HepG2 (cell line): ENCODE data around the gene NUTF2. TPM values are rescaled to one million over a fixed set of nuclear protein-coding genes. Genes with fewer than 3 reads are reported as not detected.

ENCODE experiments used
- ARID2 ChIP-seq: sonication (generic); formaldehyde crosslinking; IDR thresholded peaks from 2 replicates; pipeline ENCODE4 v1.8.1; 2022; ENCODE audit warnings: mild to moderate bottlenecking, missing genetic modification reagents, borderline replicate concordance
- GABPB1 ChIP-seq: IDR thresholded peaks from 2 replicates; pipeline ENCODE4 v1.6.1; 2016; ENCODE audit warnings: mild to moderate bottlenecking, missing genetic modification reagents, moderate library complexity, missing compliant biosample characterization
- NKX3-1 ChIP-seq: sonication (generic); formaldehyde crosslinking; IDR thresholded peaks from 2 replicates; pipeline ENCODE4 v1.5.0; 2020; ENCODE audit warnings: missing genetic modification reagents
- PAWR ChIP-seq: sonication (generic); formaldehyde crosslinking; IDR thresholded peaks from 2 replicates; pipeline ENCODE4 v1.4.0; 2020; ENCODE audit warnings: missing genetic modification reagents, mild to moderate bottlenecking, borderline replicate concordance
- SAFB2 ChIP-seq: sonication (generic); formaldehyde crosslinking; IDR thresholded peaks from 2 replicates; pipeline ENCODE4 v1.5.1; 2020; ENCODE audit warnings: missing genetic modification reagents, low read depth, mild to moderate bottlenecking, borderline replicate concordance
- SIX1 ChIP-seq: sonication (generic); formaldehyde crosslinking; IDR thresholded peaks from 2 replicates; pipeline ENCODE4 v1.4.0; 2020; ENCODE audit warnings: missing genetic modification reagents, borderline replicate concordance
- TIGD3 ChIP-seq: sonication (generic); formaldehyde crosslinking; IDR thresholded peaks from 2 replicates; pipeline ENCODE4 v1.5.1; 2020; ENCODE audit warnings: mild to moderate bottlenecking, missing genetic modification reagents, borderline replicate concordance
- ZBTB1 ChIP-seq: sonication (generic); formaldehyde crosslinking; IDR thresholded peaks from 2 replicates; pipeline ENCODE4 v1.4.0; 2020; ENCODE audit warnings: missing genetic modification reagents, borderline replicate concordance
- ZNF138 ChIP-seq: sonication (generic); formaldehyde crosslinking; IDR thresholded peaks from 2 replicates; pipeline ENCODE4 v1.5.0; 2020; ENCODE audit warnings: mild to moderate bottlenecking, low read depth, missing genetic modification reagents
- ZNF484 ChIP-seq: sonication (generic); formaldehyde crosslinking; IDR thresholded peaks from 2 replicates; pipeline ENCODE4 v1.5.1; 2020; ENCODE audit warnings: mild to moderate bottlenecking, low read depth, missing genetic modification reagents, borderline replicate concordance
- ZNF557 ChIP-seq: sonication (generic); formaldehyde crosslinking; IDR thresholded peaks from 2 replicates; pipeline ENCODE4 v1.4.0; 2020; ENCODE audit warnings: missing genetic modification reagents
- polyA plus RNA-seq, 8 experiments: library from polyadenylated mRNA; depleted of rRNA in 3 of 8; stranded (reverse) in 7 of 8; unstranded in 1 of 8; fragments of >200 nt; fragmentation: Illumina TruSeq in 4 of 8; extraction: Trizol in 4 of 8; gene quantifications; 2 replicates each; pipeline versions ENCODE4 v1.2.1 to v1.2.3, GENCODE V29; 2011 to 2016; ENCODE audit warnings: low read depth in 4 of 8, missing spikeins in 1 of 8, mixed read lengths in 1 of 8; ENCODE audit not compliant: insufficient read depth in 1 of 8
- total RNA-seq, 5 experiments: library from RNA; depleted of rRNA; stranded (reverse); fragments of >200 nt; fragmentation: Illumina TruSeq; extraction: Trizol; gene quantifications; 2 replicates each; pipeline ENCODE4 v1.2.3, GENCODE V29; 2016; ENCODE audit warnings: low read depth in 1 of 5
- TF ChIP-seq, protein P1 (sequence below): sonication (generic); formaldehyde crosslinking; IDR thresholded peaks from 2 replicates; pipeline ENCODE4 v1.4.0; 2020; ENCODE audit warnings: missing genetic modification reagents, borderline replicate concordance
- TF ChIP-seq, protein P2 (sequence below): sonication (generic); formaldehyde crosslinking; IDR thresholded peaks from 2 replicates; pipeline ENCODE4 v1.5.0; 2020; ENCODE audit warnings: mild to moderate bottlenecking, missing genetic modification reagents, moderate library complexity
- TF ChIP-seq, protein P3 (sequence below): sonication (generic); formaldehyde crosslinking; IDR thresholded peaks from 2 replicates; pipeline ENCODE4 v1.4.0; 2020; ENCODE audit warnings: missing genetic modification reagents, mild to moderate bottlenecking, borderline replicate concordance
- TF ChIP-seq, protein P4 (sequence below): sonication (generic); formaldehyde crosslinking; IDR thresholded peaks from 2 replicates; pipeline ENCODE4 v1.8.0; 2022; ENCODE audit warnings: mild to moderate bottlenecking, missing genetic modification reagents; ENCODE audit not compliant: insufficient replicate concordance

Gene NUTF2
- total and polyA plus RNA-seq, 2 of the 13 experiments (the other 11 are each of a cell fraction or from before 2014, with no cell fraction given) = 168 to 214 TPM

GRCh38 chr16:67806428-67807147, 40.1 kb upstream of the NUTF2 start, which contains the start of the genes RANBP10 and TSNAXIP1 (continued):
- TF ChIP-seq, protein P1, sequence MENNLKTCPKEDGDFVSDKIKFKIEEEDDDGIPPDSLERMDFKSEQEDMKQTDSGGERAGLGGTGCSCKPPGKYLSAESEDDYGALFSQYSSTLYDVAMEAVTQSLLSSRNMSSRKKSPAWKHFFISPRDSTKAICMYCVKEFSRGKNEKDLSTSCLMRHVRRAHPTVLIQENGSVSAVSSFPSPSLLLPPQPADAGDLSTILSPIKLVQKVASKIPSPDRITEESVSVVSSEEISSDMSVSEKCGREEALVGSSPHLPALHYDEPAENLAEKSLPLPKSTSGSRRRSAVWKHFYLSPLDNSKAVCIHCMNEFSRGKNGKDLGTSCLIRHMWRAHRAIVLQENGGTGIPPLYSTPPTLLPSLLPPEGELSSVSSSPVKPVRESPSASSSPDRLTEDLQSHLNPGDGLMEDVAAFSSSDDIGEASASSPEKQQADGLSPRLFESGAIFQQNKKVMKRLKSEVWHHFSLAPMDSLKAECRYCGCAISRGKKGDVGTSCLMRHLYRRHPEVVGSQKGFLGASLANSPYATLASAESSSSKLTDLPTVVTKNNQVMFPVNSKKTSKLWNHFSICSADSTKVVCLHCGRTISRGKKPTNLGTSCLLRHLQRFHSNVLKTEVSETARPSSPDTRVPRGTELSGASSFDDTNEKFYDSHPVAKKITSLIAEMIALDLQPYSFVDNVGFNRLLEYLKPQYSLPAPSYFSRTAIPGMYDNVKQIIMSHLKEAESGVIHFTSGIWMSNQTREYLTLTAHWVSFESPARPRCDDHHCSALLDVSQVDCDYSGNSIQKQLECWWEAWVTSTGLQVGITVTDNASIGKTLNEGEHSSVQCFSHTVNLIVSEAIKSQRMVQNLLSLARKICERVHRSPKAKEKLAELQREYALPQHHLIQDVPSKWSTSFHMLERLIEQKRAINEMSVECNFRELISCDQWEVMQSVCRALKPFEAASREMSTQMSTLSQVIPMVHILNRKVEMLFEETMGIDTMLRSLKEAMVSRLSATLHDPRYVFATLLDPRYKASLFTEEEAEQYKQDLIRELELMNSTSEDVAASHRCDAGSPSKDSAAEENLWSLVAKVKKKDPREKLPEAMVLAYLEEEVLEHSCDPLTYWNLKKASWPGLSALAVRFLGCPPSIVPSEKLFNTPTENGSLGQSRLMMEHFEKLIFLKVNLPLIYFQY (CRISPR knock-in tag) = no peak
- no peak for TF ChIP-seq ZNF557
- TF ChIP-seq ARID2 (CRISPR knock-in tag) = no peak
- TF ChIP-seq TIGD3 (CRISPR knock-in tag) = no peak; the same call in 1 of the 2 replicates
- TF ChIP-seq GABPB1 (CRISPR knock-in tag) = peak; percentile 94
- TF ChIP-seq ZNF484 (CRISPR knock-in tag) = no peak
- no peak; the same call in 1 of the 2 replicates for TF ChIP-seq SIX1
- TF ChIP-seq, protein P2, sequence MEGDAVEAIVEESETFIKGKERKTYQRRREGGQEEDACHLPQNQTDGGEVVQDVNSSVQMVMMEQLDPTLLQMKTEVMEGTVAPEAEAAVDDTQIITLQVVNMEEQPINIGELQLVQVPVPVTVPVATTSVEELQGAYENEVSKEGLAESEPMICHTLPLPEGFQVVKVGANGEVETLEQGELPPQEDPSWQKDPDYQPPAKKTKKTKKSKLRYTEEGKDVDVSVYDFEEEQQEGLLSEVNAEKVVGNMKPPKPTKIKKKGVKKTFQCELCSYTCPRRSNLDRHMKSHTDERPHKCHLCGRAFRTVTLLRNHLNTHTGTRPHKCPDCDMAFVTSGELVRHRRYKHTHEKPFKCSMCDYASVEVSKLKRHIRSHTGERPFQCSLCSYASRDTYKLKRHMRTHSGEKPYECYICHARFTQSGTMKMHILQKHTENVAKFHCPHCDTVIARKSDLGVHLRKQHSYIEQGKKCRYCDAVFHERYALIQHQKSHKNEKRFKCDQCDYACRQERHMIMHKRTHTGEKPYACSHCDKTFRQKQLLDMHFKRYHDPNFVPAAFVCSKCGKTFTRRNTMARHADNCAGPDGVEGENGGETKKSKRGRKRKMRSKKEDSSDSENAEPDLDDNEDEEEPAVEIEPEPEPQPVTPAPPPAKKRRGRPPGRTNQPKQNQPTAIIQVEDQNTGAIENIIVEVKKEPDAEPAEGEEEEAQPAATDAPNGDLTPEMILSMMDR = no peak
- no peak for TF ChIP-seq PAWR (CRISPR knock-in tag)
- no peak for TF ChIP-seq ZBTB1 (CRISPR knock-in tag)
- TF ChIP-seq ZNF138 = no peak
- TF ChIP-seq, protein P3, sequence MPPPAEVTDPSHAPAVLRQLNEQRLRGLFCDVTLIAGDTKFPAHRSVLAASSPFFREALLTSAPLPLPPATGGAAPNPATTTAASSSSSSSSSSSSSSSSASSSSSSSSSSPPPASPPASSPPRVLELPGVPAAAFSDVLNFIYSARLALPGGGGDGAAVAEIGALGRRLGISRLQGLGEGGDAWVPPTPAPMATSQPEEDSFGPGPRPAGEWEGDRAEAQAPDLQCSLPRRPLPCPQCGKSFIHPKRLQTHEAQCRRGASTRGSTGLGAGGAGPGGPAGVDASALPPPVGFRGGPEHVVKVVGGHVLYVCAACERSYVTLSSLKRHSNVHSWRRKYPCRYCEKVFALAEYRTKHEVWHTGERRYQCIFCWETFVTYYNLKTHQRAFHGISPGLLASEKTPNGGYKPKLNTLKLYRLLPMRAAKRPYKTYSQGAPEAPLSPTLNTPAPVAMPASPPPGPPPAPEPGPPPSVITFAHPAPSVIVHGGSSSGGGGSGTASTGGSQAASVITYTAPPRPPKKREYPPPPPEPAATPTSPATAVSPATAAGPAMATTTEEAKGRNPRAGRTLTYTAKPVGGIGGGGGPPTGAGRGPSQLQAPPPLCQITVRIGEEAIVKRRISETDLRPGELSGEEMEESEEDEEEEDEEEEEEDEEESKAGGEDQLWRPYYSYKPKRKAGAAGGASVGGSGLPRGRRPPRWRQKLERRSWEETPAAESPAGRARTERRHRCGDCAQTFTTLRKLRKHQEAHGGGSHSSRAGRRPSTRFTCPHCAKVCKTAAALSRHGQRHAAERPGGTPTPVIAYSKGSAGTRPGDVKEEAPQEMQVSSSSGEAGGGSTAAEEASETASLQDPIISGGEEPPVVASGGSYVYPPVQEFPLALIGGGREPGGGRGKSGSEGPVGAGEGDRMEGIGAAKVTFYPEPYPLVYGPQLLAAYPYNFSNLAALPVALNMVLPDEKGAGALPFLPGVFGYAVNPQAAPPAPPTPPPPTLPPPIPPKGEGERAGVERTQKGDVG = 0 out of 2 replicates have a peak, but pooled peaks have one; percentile 12
- TF ChIP-seq, protein P4, sequence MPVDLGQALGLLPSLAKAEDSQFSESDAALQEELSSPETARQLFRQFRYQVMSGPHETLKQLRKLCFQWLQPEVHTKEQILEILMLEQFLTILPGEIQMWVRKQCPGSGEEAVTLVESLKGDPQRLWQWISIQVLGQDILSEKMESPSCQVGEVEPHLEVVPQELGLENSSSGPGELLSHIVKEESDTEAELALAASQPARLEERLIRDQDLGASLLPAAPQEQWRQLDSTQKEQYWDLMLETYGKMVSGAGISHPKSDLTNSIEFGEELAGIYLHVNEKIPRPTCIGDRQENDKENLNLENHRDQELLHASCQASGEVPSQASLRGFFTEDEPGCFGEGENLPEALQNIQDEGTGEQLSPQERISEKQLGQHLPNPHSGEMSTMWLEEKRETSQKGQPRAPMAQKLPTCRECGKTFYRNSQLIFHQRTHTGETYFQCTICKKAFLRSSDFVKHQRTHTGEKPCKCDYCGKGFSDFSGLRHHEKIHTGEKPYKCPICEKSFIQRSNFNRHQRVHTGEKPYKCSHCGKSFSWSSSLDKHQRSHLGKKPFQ (CRISPR knock-in tag) = peak; percentile 58
- TF ChIP-seq SAFB2 (CRISPR knock-in tag) = peak; percentile 44; the same call in 1 of the 2 replicates
- TF ChIP-seq NKX3-1 (CRISPR knock-in tag) = peak; percentile 51; the same call in 1 of the 2 replicates
